ENCODE results near the gene B4GALNT3. TPM values are rescaled to one million over a fixed set of nuclear protein-coding genes. Genes with fewer than 3 reads are reported as not detected.

Gene B4GALNT3
- total RNA-seq, 1 experiment from 2014 or later = 23.3 TPM

GRCh38 chr12:537772-538171 is 78.0 kb downstream of the B4GALNT3 start:
- Histone ChIP-seq H3K9me3 (ENCODE audit: control insufficient read depth, low read depth, low read length) (no peaks in the 10 kb centered on the region), H4K91ac (ENCODE audit: insufficient read length, low read depth, low read length) (no peak overlapping the region), H2BK20ac (ENCODE audit: low read depth, low read length, poor library complexity, severe bottlenecking) (no peak overlapping the region), H3K14ac (ENCODE audit: insufficient read depth, low read length) (no peak overlapping the region), H2BK120ac (ENCODE audit: low read depth, low read length, poor library complexity, severe bottlenecking) (no peak overlapping the region), H4K5ac (ENCODE audit: insufficient read length, low read depth, low read length) (no peak overlapping the region), H3K56ac (ENCODE audit: insufficient read length, low read depth, low read length) (no peak overlapping the region), H3T11ph (ENCODE audit: low read length) (no peak overlapping the region), H3K27me3 (ENCODE audit: insufficient read depth, low read length) (no peaks in the 10 kb centered on the region), H3K23ac (ENCODE audit: insufficient read length, low read depth, low read length) (no peak overlapping the region), H2BK15ac (ENCODE audit: low read depth, low read length) (no peak overlapping the region), H4K8ac (replicated peaks; ENCODE audit: insufficient read length, low read depth, low read length) (no peak overlapping the region), H3K79me1 (ENCODE audit: insufficient read depth, low read depth, low read length, poor library complexity, severe bottlenecking) (no peaks in the 10 kb centered on the region), H3K79me2 (ENCODE audit: insufficient read depth, low read length) (no peaks in the 10 kb centered on the region), H2BK5ac (ENCODE audit: insufficient read length, low read length) (no peak overlapping the region), H3K27ac (ENCODE audit: insufficient read length, low read depth, low read length) (no peak overlapping the region), H3K4me1 (ENCODE audit: insufficient read depth, low read length) (peaks cover 2% of the 10 kb centered on the region; the same call in 1 of the 2 replicates), H4K20me1 (ENCODE audit: control insufficient read depth, insufficient read depth, insufficient read length) (no peaks in the 10 kb centered on the region), H2BK12ac (ENCODE audit: insufficient read length, low read depth, low read length) (no peak overlapping the region), H3K9ac (ENCODE audit: extremely low read depth, insufficient read length, low read length) (no peak overlapping the region), H3K4me2 (ENCODE audit: insufficient read depth, insufficient read length, low read length) (no peak overlapping the region), H3K18ac (ENCODE audit: insufficient read length, low read depth, low read length) (no peak overlapping the region), H3K23me2 (ENCODE audit: insufficient read length, low read depth, low read length, poor library complexity, severe bottlenecking) (no peaks in the 10 kb centered on the region), H2AK5ac (ENCODE audit: insufficient read length, low read length) (no peak overlapping the region), H3K4ac (ENCODE audit: low read depth, low read length) (no peak overlapping the region), H2AFZ (ENCODE audit: low read length) (no peak overlapping the region)
- DNase-seq = no peak
- Mint-ChIP-seq H3K4me1 (peaks cover 20 to 23% of the 10 kb centered on the region in 2 experiments), H3K27me3 (ENCODE audit: low read depth) (no peaks in the 10 kb centered on the region; the same call in 1 of the 2 replicates), H3K9me3 (peaks cover under 1 to 2% of the 10 kb centered on the region in 2 experiments; a peak in 1 of 5 replicates), H3K4me3 (no peak overlapping the region), H3K27ac (peak overlapping the region in 1 of 3 experiments; percentile 30; a peak in 2 of 7 replicates), H3K36me3 (ENCODE audit: insufficient read depth in 1 of 3, low read depth in 3 of 3) (peaks cover 0 to 5% (median under 1%) of the 10 kb centered on the region in 3 experiments; a peak in 4 of 7 replicates)
- TF ChIP-seq CTCF (conservative IDR thresholded peaks at IDR 0.05) = no peak
- WGBS (ENCODE audit: extremely low coverage, insufficient read length, low lambda C conversion rate) = 100% methylated on average over 1 of the region's 4 CpGs

All from H9 (cell line).